Skin epidermis (tissue), 12 donors: Measurements from ENCODE around the gene CAMKK2.
"Not testable (repeated sequence)": the region's sequence is repeated elsewhere in the genome, so short reads cannot be mapped to it uniquely, and the experiment has no call there.

Experiments used
- H3K27ac ChIP-seq, 21 experiments: fragments of 200-600 bp; sonication (generic) in 11 of 21; one replicate each; pipeline ENCODE4 v1.5.0; 2020; ENCODE audit warnings: mild to moderate bottlenecking in 3 of 21, inconsistent platforms in 2 of 21, moderate library complexity in 2 of 21
- H3K4me3 ChIP-seq, 7 experiments: fragments of 200-600 bp; sonication (generic) in 2 of 7; one replicate each; pipeline ENCODE4 v1.5.0; 2020; ENCODE audit warnings: inconsistent platforms in 2 of 7, mild to moderate bottlenecking in 2 of 7, moderate library complexity in 1 of 7

Gene CAMKK2

GRCh38 chr12:121282910-121283309 lies 13.6 kb downstream of the CAMKK2 start:
- H3K27ac ChIP-seq, H3K4me3 ChIP-seq: not testable (repeated sequence)

GRCh38 chr12:121282072-121282742 lies 14.3 kb downstream of the CAMKK2 start:
- Histone ChIP-seq H3K27ac (peak overlapping the region in 2 of 21 experiments; percentile 36 to 44), H3K4me3 (no peak overlapping the region)

- H3K27ac ChIP-seq, H3K4me3 ChIP-seq: not testable (repeated sequence)
Measured at GRCh38 chr12:121281116-121281515, 15.4 kb downstream of the CAMKK2 start.

GRCh38 chr12:121280531-121280930 lies 16.0 kb downstream of the CAMKK2 start:
- H3K27ac ChIP-seq, H3K4me3 ChIP-seq: not testable (repeated sequence)

GRCh38 chr12:121279507-121279915 lies 17.0 kb downstream of the CAMKK2 start:
- H3K27ac ChIP-seq: peak overlapping the region in 12 of 21 experiments; percentile 36 to 69 (median 61)
- no peak overlapping the region for H3K4me3 ChIP-seq

GRCh38 chr12:121279071-121279375 lies 17.5 kb downstream of the CAMKK2 start:
- H3K27ac ChIP-seq: peak overlapping the region in 14 of 21 experiments; percentile 5 to 69 (median 58)
- H3K4me3 ChIP-seq: no peak overlapping the region

GRCh38 chr12:121278169-121279070 lies 18.1 kb downstream of the CAMKK2 start:
- H3K4me3 ChIP-seq: no peak overlapping the region
- peak overlapping the region in 14 of 21 experiments; percentile 5 to 69 (median 58) for H3K27ac ChIP-seq

- no peak overlapping the region for H3K4me3 ChIP-seq
- peak overlapping the region in 5 of 21 experiments; percentile 5 to 68 (median 52) for H3K27ac ChIP-seq
Measured at GRCh38 chr12:121277374-121277759, 19.1 kb downstream of the CAMKK2 start.

GRCh38 chr12:121274036-121274763 lies 22.3 kb downstream of the CAMKK2 start:
- Histone ChIP-seq H3K4me3 (no peak overlapping the region), H3K27ac (no peak overlapping the region)

- Histone ChIP-seq H3K4me3 (no peak overlapping the region), H3K27ac (no peak overlapping the region)
Measured at GRCh38 chr12:121273364-121273896, 23.1 kb downstream of the CAMKK2 start.

- no peak overlapping the region for H3K4me3 ChIP-seq
- H3K27ac ChIP-seq: no peak overlapping the region
Measured at GRCh38 chr12:121267822-121268221, 28.7 kb downstream of the CAMKK2 start.

- no peak overlapping the region for H3K4me3 ChIP-seq
- no peak overlapping the region for H3K27ac ChIP-seq
Measured at GRCh38 chr12:121264951-121265515, 31.5 kb downstream of the CAMKK2 start.

GRCh38 chr12:121264135-121264534 lies 32.4 kb downstream of the CAMKK2 start:
- H3K4me3 ChIP-seq: no peak overlapping the region
- H3K27ac ChIP-seq: no peak overlapping the region

GRCh38 chr12:121263206-121263935 lies 33.1 kb downstream of the CAMKK2 start:
- no peak overlapping the region for H3K4me3 ChIP-seq
- no peak overlapping the region for H3K27ac ChIP-seq

- no peak overlapping the region for H3K27ac ChIP-seq
- no peak overlapping the region for H3K4me3 ChIP-seq
Measured at GRCh38 chr12:121261398-121261797, 35.1 kb downstream of the CAMKK2 start.

GRCh38 chr12:121260091-121260490 lies 36.4 kb downstream of the CAMKK2 start:
- Histone ChIP-seq H3K27ac (no peak overlapping the region), H3K4me3 (no peak overlapping the region)

GRCh38 chr12:121259074-121259473 lies 37.4 kb downstream of the CAMKK2 start:
- Histone ChIP-seq H3K27ac (no peak overlapping the region), H3K4me3 (no peak overlapping the region)

- not testable (repeated sequence) for H3K4me3 ChIP-seq, H3K27ac ChIP-seq
Measured at GRCh38 chr12:121257704-121258449, 38.6 kb downstream of the CAMKK2 start.

- Histone ChIP-seq H3K27ac (no peak overlapping the region), H3K4me3 (no peak overlapping the region)
Measured at GRCh38 chr12:121255433-121255832, 41.1 kb downstream of the CAMKK2 start.
